GM19023 (cell line): ENCODE results near the gene SPEN.

ENCODE experiments used
- ATAC-seq: cut with Tn5 transposase; IDR thresholded peaks from one replicate; pipeline ENCODE4 v1.9.1; 2021; ENCODE audit warnings: mild to moderate bottlenecking, moderate library complexity; ENCODE audit not compliant: unreplicated experiment

SPEN gene

GRCh38 chr1:15935056-15935950 lies 87.8 kb downstream of the SPEN start:
- no peak for ATAC-seq

- no peak for ATAC-seq
Observed at GRCh38 chr1:15936025-15936424, 88.5 kb downstream of the SPEN start.

GRCh38 chr1:15937146-15937545 lies 89.6 kb downstream of the SPEN start:
- no peak for ATAC-seq

- ATAC-seq: no peak
Observed at GRCh38 chr1:15937706-15938168, 90.2 kb downstream of the SPEN start.

GRCh38 chr1:15938628-15939161 lies 91.2 kb downstream of the SPEN start:
- ATAC-seq: no peak

- no peak for ATAC-seq
Observed at GRCh38 chr1:15939181-15940109, 91.9 kb downstream of the SPEN start.

- ATAC-seq: no peak
Observed at GRCh38 chr1:15940110-15941043, 92.9 kb downstream of the SPEN start.

- no peak for ATAC-seq
Observed at GRCh38 chr1:15941044-15941840, 93.7 kb downstream of the SPEN start.

- ATAC-seq: no peak
Observed at GRCh38 chr1:15941899-15942660, 94.6 kb downstream of the SPEN start.

- no peak for ATAC-seq
Observed at GRCh38 chr1:15942661-15943327, 95.3 kb downstream of the SPEN start.

GRCh38 chr1:15943328-15943991 lies 96.0 kb downstream of the SPEN start:
- no peak for ATAC-seq

GRCh38 chr1:15943992-15944307 lies 96.4 kb downstream of the SPEN start:
- no peak for ATAC-seq

- no peak for ATAC-seq
Observed at GRCh38 chr1:15944308-15945010, 97.0 kb downstream of the SPEN start.

GRCh38 chr1:15945011-15945831 lies 97.7 kb downstream of the SPEN start:
- ATAC-seq: no peak

GRCh38 chr1:15945832-15946448 lies 98.4 kb downstream of the SPEN start:
- no peak for ATAC-seq
